ENCODE data around the gene KIF2A. TPM values are rescaled to one million over a fixed set of nuclear protein-coding genes. Genes with fewer than 3 reads are reported as not detected.

Gene KIF2A
- total RNA-seq, 2 donors from 2014 or later, result 10.3 to 16.3 TPM

GRCh38 chr5:62322484-62322883 lies 16.5 kb downstream of the KIF2A start:
- H3K4me1 ChIP-seq, result no peaks in the 10 kb centered on the region
- H3K27me3 ChIP-seq, result no peaks in the 10 kb centered on the region
- H3K27ac ChIP-seq, result no peak overlapping the region
- H3K4me3 ChIP-seq, result no peak overlapping the region
- no peaks in the 10 kb centered on the region for H3K36me3 ChIP-seq
- H3K9me3 ChIP-seq, result no peaks in the 10 kb centered on the region
- DNase-seq (ENCODE audit: low spot score), result no peak
- TF ChIP-seq CTCF (IDR thresholded peaks at IDR 0.05), result no peak

GRCh38 chr5:62326302-62326701 lies 20.3 kb downstream of the KIF2A start:
- Histone ChIP-seq H3K9me3 (no peaks in the 10 kb centered on the region), H3K27me3 (no peaks in the 10 kb centered on the region), H3K4me3 (no peak overlapping the region), H3K36me3 (no peaks in the 10 kb centered on the region), H3K27ac (no peak overlapping the region), H3K4me1 (no peaks in the 10 kb centered on the region)
- DNase-seq (ENCODE audit: low spot score), result no peak
- no peak for TF ChIP-seq CTCF (IDR thresholded peaks at IDR 0.05)

GRCh38 chr5:62326702-62327101 lies 20.7 kb downstream of the KIF2A start:
- Histone ChIP-seq H3K4me3 (no peak overlapping the region), H3K36me3 (no peaks in the 10 kb centered on the region), H3K27me3 (no peaks in the 10 kb centered on the region), H3K9me3 (no peaks in the 10 kb centered on the region), H3K4me1 (no peaks in the 10 kb centered on the region), H3K27ac (no peak overlapping the region)
- no peak for DNase-seq (ENCODE audit: low spot score)
- no peak for TF ChIP-seq CTCF (IDR thresholded peaks at IDR 0.05)

- Histone ChIP-seq H3K4me3 (no peak overlapping the region), H3K9me3 (no peaks in the 10 kb centered on the region), H3K27me3 (no peaks in the 10 kb centered on the region), H3K27ac (no peak overlapping the region), H3K4me1 (no peaks in the 10 kb centered on the region), H3K36me3 (no peaks in the 10 kb centered on the region)
- no peak for DNase-seq (ENCODE audit: low spot score)
- no peak for TF ChIP-seq CTCF (IDR thresholded peaks at IDR 0.05)
These were observed 21.4 kb downstream of the KIF2A start for GRCh38 chr5:62327138-62328053.

GRCh38 chr5:62328772-62329491 lies 22.9 kb downstream of the KIF2A start:
- no peaks in the 10 kb centered on the region for H3K36me3 ChIP-seq
- H3K4me3 ChIP-seq, result no peak overlapping the region
- no peaks in the 10 kb centered on the region for H3K9me3 ChIP-seq
- no peak for DNase-seq (ENCODE audit: low spot score)
- H3K27me3 ChIP-seq, result no peaks in the 10 kb centered on the region
- H3K4me1 ChIP-seq, result peaks cover 0 to 8% of the 10 kb centered on the region in 2 donors
- no peak overlapping the region for H3K27ac ChIP-seq
- TF ChIP-seq CTCF (IDR thresholded peaks at IDR 0.05), result no peak

Data from right atrium auricular region (tissue), 2 donors.